Adrenal gland (tissue), 12 donors: ENCODE data around the gene DDX6. TPM values are rescaled to one million over a fixed set of nuclear protein-coding genes. Genes with fewer than 3 reads are reported as not detected.

ENCODE experiments used
- DNase-seq, 7 donors: peaks; one replicate each; pipeline ENCODE4 v3.0.0-alpha.2; 2019 to 2020
- H3K27ac ChIP-seq, 5 donors: fragments of 200-600 bp; sonication (generic) in 4 of 5; 1 replicate in 3 of 5; 2 replicates in 2 of 5; pipeline versions ENCODE4 v1.5.1 to v1.8.0; 2016 to 2020; ENCODE audit warnings: mild to moderate bottlenecking in 1 of 5
- H3K27me3 ChIP-seq: fragments of 200-600 bp; 2 replicates; pipeline ENCODE4 v1.8.0; 2021
- H3K36me3 ChIP-seq, 2 donors: fragments of 200-600 bp; replicated peaks in 1 of 2; 1 replicate in 1 of 2; 2 replicates in 1 of 2; pipeline versions ENCODE4 v1.5.1 to v1.8.0; 2018 to 2022
- H3K4me1 ChIP-seq, 2 donors: fragments of 200-600 bp; replicated peaks in 1 of 2; 1 replicate in 1 of 2; 2 replicates in 1 of 2; pipeline versions ENCODE4 v1.5.1 to v1.8.0; 2018 to 2021
- H3K4me3 ChIP-seq, 4 donors: fragments of 200-600 bp; sonication (generic) in 3 of 4; one replicate each; pipeline ENCODE4 v1.5.1; 2016 to 2018
- H3K9me3 ChIP-seq, 3 donors: fragments of 200-600 bp; sonication (generic) in 1 of 3; replicated peaks in 1 of 3; 1 replicate in 2 of 3; 2 replicates in 1 of 3; pipeline versions ENCODE4 v1.5.1 to v1.8.0; 2016 to 2021
- CTCF ChIP-seq, 6 experiments: fragments of 450-650 bp in 4 of 6; fragments of 200-600 bp in 2 of 6; sonication (generic) in 1 of 6; IDR thresholded peaks; 1 replicate in 5 of 6; 2 replicates in 1 of 6; pipeline versions ENCODE4 v1.5.1 to v1.8.0; 2016 to 2021; ENCODE audit warnings: antibody characterized with exemption in 6 of 6, mild to moderate bottlenecking in 2 of 6, moderate library complexity in 1 of 6
- POLR2A ChIP-seq, 2 donors: fragments of 450-650 bp; IDR thresholded peaks; one replicate each; pipeline ENCODE4 v1.6.1; 2017; ENCODE audit warnings: antibody characterized with exemption in 2 of 2, mild to moderate bottlenecking in 2 of 2, moderate library complexity in 1 of 2
- WGBS, 4 donors: extraction: QIAGEN DNeasy Blood & Tissue Kit in 2 of 4; methylation state at CpG; one replicate each; pipeline versions ENCODE4 v1.1.5 to v1.1.7; 2013 to 2017; 5-methylcytosine and 5-hydroxymethylcytosine counted together
- intact Hi-C, 2 donors: fragments of 100-400 bp; cut with DNase I; formaldehyde crosslinking; loops; one replicate each; pipeline versions ENCODE4 v1.14.1 to v1.15.0; 2022 to 2023
- polyA plus RNA-seq, 3 donors: library from polyadenylated mRNA; stranded (reverse); fragments of 200-250 nt in 2 of 3; fragments of 350-450 nt in 1 of 3; fragmentation: Illumina TruSeq in 1 of 3; extraction: RNeasy Lipid Tissue Mini Kit (QIAGEN cat#74804) in 1 of 3; gene quantifications; one replicate each; pipeline ENCODE4 v1.2.3, GENCODE V29; 2013 to 2014
- total RNA-seq, 9 donors: library from RNA; depleted of rRNA in 4 of 9; stranded (reverse); fragments of >200 nt in 4 of 9; fragments of 120-200 nt in 1 of 9; fragmentation: NEBNext Ultra II Directional in 1 of 9; extraction: Animal tissue kit (Norgen Biotek cat#: 25700) in 1 of 9; gene quantifications; one replicate each; pipeline versions ENCODE4 v1.1.0 to v1.2.4, GENCODE V29; 2013 to 2023
- donor health status: healthy with polysubstance abuse.
- donor health status: Bipolar disorder and iron deficiency.
- donor health status: DM: yes; HTN: yes; CAD: no.
- donor health status: DM: no; HTN: no; CAD: no.
- donor health status: DM: no; HTN: no; CAD: no.
- donor health status: DM: yes; HTN: yes; CAD: no.

The DDX6 gene
- total and polyA plus RNA-seq, 12 donors = 17.6 to 138 (median 92.4) TPM

DNA sequence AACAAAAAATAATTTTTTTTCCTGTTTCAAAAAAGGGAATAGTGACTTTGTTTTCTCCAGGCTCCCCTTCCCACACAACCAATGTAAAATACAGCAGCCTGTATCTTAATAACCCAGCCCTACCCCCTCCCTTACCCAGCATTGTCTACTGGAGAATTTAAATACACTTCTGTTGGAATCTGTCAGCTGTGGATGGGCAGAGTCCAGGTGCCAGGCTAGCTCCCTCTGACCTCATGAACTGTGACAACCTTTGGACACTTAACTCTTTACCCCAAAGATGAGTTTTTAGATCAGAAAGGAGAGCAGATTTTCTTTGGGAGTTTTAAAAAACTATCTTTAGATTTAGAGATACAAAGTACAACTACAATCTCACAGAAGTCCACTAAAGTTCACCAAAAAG, 42.9 kb downstream of the DDX6 start:
- no peak for DNase-seq
- Histone ChIP-seq H3K4me1 (no peaks in the 10 kb centered on the region), H3K4me3 (no peak overlapping the region), H3K9me3 (no peaks in the 10 kb centered on the region), H3K36me3 (peaks cover 0 to 36% of the 10 kb centered on the region in 2 donors), H3K27ac (no peak overlapping the region), H3K27me3 (no peaks in the 10 kb centered on the region)
- no peak for TF ChIP-seq POLR2A (IDR thresholded peaks at IDR 0.05)
- TF ChIP-seq CTCF (IDR thresholded peaks at IDR 0.05) = no peak
- intact Hi-C loops = no loop called here

GRCh38 chr11:118746988-118747585, 43.9 kb downstream of the DDX6 start:
- Histone ChIP-seq H3K9me3 (no peaks in the 10 kb centered on the region), H3K27ac (no peak overlapping the region), H3K36me3 (peaks cover 0 to 27% of the 10 kb centered on the region in 2 donors), H3K27me3 (no peaks in the 10 kb centered on the region), H3K4me1 (no peaks in the 10 kb centered on the region), H3K4me3 (no peak overlapping the region)
- WGBS, 4 donors = 85 to 87% (median 86%) methylated on average over 5 of the region's 5 CpGs
- intact Hi-C loops = no loop called here
- TF ChIP-seq POLR2A (IDR thresholded peaks at IDR 0.05) (no peak), CTCF (IDR thresholded peaks at IDR 0.05) (no peak)
- DNase-seq = no peak

DNA sequence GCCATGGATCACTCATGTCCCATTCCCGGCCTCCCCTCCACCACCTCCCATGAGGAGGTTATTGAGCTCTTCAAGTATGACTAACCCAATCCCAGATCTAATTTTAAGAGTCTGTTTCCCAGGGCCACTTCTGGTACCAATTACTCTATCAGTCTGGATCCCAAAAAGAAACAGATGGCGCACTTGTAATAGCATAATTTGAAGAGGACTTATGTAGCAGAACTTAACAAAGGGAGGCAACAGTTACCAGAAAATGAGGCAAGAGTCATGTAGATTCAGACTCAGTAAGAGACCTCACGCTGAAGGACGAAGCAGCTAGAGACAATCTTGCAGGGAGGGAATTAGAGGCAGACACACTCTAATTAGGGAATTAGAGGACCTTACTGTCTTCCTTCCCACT, 46.9 kb downstream of the DDX6 start:
- Histone ChIP-seq H3K4me1 (no peaks in the 10 kb centered on the region), H3K27me3 (no peaks in the 10 kb centered on the region), H3K27ac (no peak overlapping the region), H3K4me3 (no peak overlapping the region), H3K36me3 (no peaks in the 10 kb centered on the region), H3K9me3 (no peaks in the 10 kb centered on the region)
- TF ChIP-seq CTCF (IDR thresholded peaks at IDR 0.05) (no peak), POLR2A (IDR thresholded peaks at IDR 0.05) (no peak)
- intact Hi-C loops = no loop called here
- DNase-seq = no peak
- WGBS, 4 donors = 92 to 98% (median 93%) methylated on average over 4 of the region's 4 CpGs

DNA sequence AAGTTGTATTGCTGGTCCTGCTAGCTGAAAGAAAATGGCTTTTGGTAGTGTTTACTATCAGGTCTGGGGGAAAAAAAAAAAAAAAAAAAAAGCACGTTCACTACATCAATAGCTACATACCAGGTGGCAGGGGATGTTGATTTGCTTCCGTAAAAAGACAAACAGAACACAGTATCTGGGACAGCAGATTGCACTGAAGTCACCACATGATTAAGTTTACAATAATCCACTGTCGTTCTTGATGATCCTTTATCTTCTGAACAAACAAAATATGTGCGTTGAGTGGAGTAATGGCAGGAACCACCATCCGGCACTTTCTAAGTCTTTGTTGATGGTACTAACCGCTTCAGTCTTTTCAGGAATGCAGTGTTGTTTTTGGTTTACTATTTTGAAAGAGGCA, 48.7 kb downstream of the DDX6 start:
- H3K4me1 ChIP-seq = no peaks in the 10 kb centered on the region
- no peak overlapping the region for H3K4me3 ChIP-seq
- intact Hi-C loops = no loop called here
- no peak overlapping the region for H3K27ac ChIP-seq
- WGBS, 4 donors = 81 to 92% (median 85%) methylated on average over 6 of the region's 6 CpGs
- no peak for DNase-seq
- H3K9me3 ChIP-seq = no peaks in the 10 kb centered on the region
- no peaks in the 10 kb centered on the region for H3K27me3 ChIP-seq
- H3K36me3 ChIP-seq = no peaks in the 10 kb centered on the region
- TF ChIP-seq CTCF (IDR thresholded peaks at IDR 0.05) (no peak), POLR2A (IDR thresholded peaks at IDR 0.05) (no peak)
